HCT116 (cell line): ENCODE measurements around the gene CCK.

Source experiments
- EGR1 ChIP-seq: IDR thresholded peaks from 2 replicates; pipeline ENCODE4 v1.6.1; 2012; ENCODE audit warnings: low read depth
- ELF1 ChIP-seq: IDR thresholded peaks from 2 replicates; pipeline ENCODE4 v1.6.1; 2012; ENCODE audit warnings: low read depth, borderline replicate concordance
- EZH2 ChIP-seq: fragments of 200-600 bp; sonication (generic); IDR thresholded peaks from 2 replicates; pipeline ENCODE4 v1.6.1; 2017; ENCODE audit warnings: antibody characterized with exemption, mixed run types
- POLR2A ChIP-seq: IDR thresholded peaks from 2 replicates; pipeline ENCODE4 v1.7.0; 2011; ENCODE audit warnings: borderline replicate concordance; ENCODE audit not compliant: insufficient read depth, insufficient read length; ENCODE audit errors: extremely low read depth
- POLR2AphosphoS5 ChIP-seq: IDR thresholded peaks from 2 replicates; pipeline ENCODE4 v1.6.1; 2011; ENCODE audit warnings: mild to moderate bottlenecking, low read depth, low read length, moderate library complexity
- SIN3A ChIP-seq: IDR thresholded peaks from 2 replicates; pipeline ENCODE4 v1.6.1; 2012; ENCODE audit warnings: low read depth
- SP1 ChIP-seq: IDR thresholded peaks from 2 replicates; pipeline ENCODE4 v1.6.1; 2012; ENCODE audit warnings: low read depth
- TCF7L2 ChIP-seq: IDR thresholded peaks from 2 replicates; pipeline ENCODE4 v1.7.0; 2011; ENCODE audit warnings: borderline replicate concordance, inconsistent platforms; ENCODE audit not compliant: insufficient read depth, insufficient read length; ENCODE audit errors: extremely low read depth
- YY1 ChIP-seq: IDR thresholded peaks from 2 replicates; pipeline ENCODE4 v1.6.1; 2011; ENCODE audit warnings: low read length, low read depth, moderate library complexity, mild to moderate bottlenecking; ENCODE audit not compliant: insufficient replicate concordance; ENCODE audit errors: extremely low read depth
- TF ChIP-seq, protein P1 (sequence below): IDR thresholded peaks from 2 replicates; pipeline ENCODE4 v1.6.1; 2011; ENCODE audit warnings: mild to moderate bottlenecking, low read length, moderate library complexity; ENCODE audit not compliant: insufficient replicate concordance; ENCODE audit errors: extremely low read depth
- TF ChIP-seq, protein P2 (sequence below), 3 experiments: fragments of 200-600 bp in 1 of 3; sonication (generic) in 1 of 3; IDR thresholded peaks in 2 of 3; conservative IDR thresholded peaks in 1 of 3; 2 replicates each; pipeline ENCODE4 v1.5.1; 2012 to 2017; ENCODE audit warnings: low read depth in 2 of 3, low read length in 2 of 3, antibody characterized with exemption in 1 of 3, borderline replicate concordance in 1 of 3, control low read depth in 1 of 3, mild to moderate bottlenecking in 1 of 3, mixed read lengths in 1 of 3, mixed run types in 1 of 3, moderate library complexity in 1 of 3; ENCODE audit not compliant: insufficient read depth in 1 of 3
- TF ChIP-seq, protein P3 (sequence below): IDR thresholded peaks from 2 replicates; pipeline ENCODE4 v1.6.1; 2012
- TF ChIP-seq, protein P4 (sequence below): IDR thresholded peaks from 2 replicates; pipeline ENCODE4 v1.6.1; 2012; ENCODE audit warnings: low read depth
- TF ChIP-seq, protein P5 (sequence below): IDR thresholded peaks from 2 replicates; pipeline ENCODE4 v1.6.1; 2012

DNA sequence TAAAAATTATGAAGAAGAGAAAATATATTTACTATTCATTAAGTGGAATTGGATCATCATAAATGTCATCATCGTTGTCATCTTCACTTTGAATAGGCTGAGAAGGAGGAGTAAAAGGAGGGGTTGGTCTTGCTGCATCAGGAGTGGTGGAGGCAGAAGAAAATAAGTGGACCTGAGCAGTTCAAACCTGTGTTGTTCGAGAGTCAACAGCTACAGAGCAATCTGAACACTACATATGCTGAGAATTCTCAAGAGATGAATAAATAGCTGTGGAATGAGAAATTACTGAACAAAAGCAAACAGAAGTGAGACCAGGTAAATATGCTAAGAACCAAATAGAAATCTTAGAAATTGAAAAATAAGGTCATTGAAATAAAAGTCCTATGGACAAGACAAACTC is 32.3 kb upstream of the CCK start:
- TF ChIP-seq, protein P1, sequence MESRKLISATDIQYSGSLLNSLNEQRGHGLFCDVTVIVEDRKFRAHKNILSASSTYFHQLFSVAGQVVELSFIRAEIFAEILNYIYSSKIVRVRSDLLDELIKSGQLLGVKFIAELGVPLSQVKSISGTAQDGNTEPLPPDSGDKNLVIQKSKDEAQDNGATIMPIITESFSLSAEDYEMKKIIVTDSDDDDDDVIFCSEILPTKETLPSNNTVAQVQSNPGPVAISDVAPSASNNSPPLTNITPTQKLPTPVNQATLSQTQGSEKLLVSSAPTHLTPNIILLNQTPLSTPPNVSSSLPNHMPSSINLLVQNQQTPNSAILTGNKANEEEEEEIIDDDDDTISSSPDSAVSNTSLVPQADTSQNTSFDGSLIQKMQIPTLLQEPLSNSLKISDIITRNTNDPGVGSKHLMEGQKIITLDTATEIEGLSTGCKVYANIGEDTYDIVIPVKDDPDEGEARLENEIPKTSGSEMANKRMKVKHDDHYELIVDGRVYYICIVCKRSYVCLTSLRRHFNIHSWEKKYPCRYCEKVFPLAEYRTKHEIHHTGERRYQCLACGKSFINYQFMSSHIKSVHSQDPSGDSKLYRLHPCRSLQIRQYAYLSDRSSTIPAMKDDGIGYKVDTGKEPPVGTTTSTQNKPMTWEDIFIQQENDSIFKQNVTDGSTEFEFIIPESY = no peak
- TF ChIP-seq, protein P2, sequence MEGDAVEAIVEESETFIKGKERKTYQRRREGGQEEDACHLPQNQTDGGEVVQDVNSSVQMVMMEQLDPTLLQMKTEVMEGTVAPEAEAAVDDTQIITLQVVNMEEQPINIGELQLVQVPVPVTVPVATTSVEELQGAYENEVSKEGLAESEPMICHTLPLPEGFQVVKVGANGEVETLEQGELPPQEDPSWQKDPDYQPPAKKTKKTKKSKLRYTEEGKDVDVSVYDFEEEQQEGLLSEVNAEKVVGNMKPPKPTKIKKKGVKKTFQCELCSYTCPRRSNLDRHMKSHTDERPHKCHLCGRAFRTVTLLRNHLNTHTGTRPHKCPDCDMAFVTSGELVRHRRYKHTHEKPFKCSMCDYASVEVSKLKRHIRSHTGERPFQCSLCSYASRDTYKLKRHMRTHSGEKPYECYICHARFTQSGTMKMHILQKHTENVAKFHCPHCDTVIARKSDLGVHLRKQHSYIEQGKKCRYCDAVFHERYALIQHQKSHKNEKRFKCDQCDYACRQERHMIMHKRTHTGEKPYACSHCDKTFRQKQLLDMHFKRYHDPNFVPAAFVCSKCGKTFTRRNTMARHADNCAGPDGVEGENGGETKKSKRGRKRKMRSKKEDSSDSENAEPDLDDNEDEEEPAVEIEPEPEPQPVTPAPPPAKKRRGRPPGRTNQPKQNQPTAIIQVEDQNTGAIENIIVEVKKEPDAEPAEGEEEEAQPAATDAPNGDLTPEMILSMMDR (IDR thresholded peaks at IDR 0.05 in 2 of 3, conservative IDR thresholded peaks at IDR 0.05 in 1 of 3; ENCODE audit: borderline replicate concordance in 1 of 3, insufficient read depth in 1 of 3, low read depth in 2 of 3, low read length in 2 of 3) = no peak
- no peak for TF ChIP-seq TCF7L2
- TF ChIP-seq ELF1 = no peak
- no peak for TF ChIP-seq EGR1
- TF ChIP-seq POLR2A = no peak
- TF ChIP-seq YY1 = no peak
- TF ChIP-seq SIN3A = no peak
- TF ChIP-seq, protein P3, sequence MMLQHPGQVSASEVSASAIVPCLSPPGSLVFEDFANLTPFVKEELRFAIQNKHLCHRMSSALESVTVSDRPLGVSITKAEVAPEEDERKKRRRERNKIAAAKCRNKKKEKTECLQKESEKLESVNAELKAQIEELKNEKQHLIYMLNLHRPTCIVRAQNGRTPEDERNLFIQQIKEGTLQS = no peak
- no peak for TF ChIP-seq SP1
- no peak for TF ChIP-seq EZH2
- TF ChIP-seq, protein P4, sequence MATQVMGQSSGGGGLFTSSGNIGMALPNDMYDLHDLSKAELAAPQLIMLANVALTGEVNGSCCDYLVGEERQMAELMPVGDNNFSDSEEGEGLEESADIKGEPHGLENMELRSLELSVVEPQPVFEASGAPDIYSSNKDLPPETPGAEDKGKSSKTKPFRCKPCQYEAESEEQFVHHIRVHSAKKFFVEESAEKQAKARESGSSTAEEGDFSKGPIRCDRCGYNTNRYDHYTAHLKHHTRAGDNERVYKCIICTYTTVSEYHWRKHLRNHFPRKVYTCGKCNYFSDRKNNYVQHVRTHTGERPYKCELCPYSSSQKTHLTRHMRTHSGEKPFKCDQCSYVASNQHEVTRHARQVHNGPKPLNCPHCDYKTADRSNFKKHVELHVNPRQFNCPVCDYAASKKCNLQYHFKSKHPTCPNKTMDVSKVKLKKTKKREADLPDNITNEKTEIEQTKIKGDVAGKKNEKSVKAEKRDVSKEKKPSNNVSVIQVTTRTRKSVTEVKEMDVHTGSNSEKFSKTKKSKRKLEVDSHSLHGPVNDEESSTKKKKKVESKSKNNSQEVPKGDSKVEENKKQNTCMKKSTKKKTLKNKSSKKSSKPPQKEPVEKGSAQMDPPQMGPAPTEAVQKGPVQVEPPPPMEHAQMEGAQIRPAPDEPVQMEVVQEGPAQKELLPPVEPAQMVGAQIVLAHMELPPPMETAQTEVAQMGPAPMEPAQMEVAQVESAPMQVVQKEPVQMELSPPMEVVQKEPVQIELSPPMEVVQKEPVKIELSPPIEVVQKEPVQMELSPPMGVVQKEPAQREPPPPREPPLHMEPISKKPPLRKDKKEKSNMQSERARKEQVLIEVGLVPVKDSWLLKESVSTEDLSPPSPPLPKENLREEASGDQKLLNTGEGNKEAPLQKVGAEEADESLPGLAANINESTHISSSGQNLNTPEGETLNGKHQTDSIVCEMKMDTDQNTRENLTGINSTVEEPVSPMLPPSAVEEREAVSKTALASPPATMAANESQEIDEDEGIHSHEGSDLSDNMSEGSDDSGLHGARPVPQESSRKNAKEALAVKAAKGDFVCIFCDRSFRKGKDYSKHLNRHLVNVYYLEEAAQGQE = no peak
- no peak for TF ChIP-seq POLR2AphosphoS5
- TF ChIP-seq, protein P5, sequence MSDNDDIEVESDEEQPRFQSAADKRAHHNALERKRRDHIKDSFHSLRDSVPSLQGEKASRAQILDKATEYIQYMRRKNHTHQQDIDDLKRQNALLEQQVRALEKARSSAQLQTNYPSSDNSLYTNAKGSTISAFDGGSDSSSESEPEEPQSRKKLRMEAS = no peak
